Keratinocyte (primary cell): ENCODE measurements around the gene TCTN1. TPM values are rescaled to one million over a fixed set of nuclear protein-coding genes. Genes with fewer than 3 reads are reported as not detected.

Experiments used
- DNase-seq: peaks from one replicate; pipeline ENCODE4 v3.0.0-alpha.2; 2011; ENCODE audit warnings: low read depth, missing footprints, low spot score
- FAIRE-seq: peaks from 2 replicates; lab custom pipeline; 2011; peaks lifted over from hg19 to GRCh38; lab: Jason Lieb, UNC
- H2AFZ ChIP-seq: 2 replicates; pipeline ENCODE4 v1.6.0; 2012; ENCODE audit warnings: low read length, control low read depth, inconsistent platforms; ENCODE audit not compliant: control insufficient read depth
- H3K27ac ChIP-seq: 2 replicates; pipeline ENCODE4 v1.5.1; 2011; ENCODE audit warnings: low read length; ENCODE audit not compliant: control insufficient read depth, insufficient read depth
- H3K27me3 ChIP-seq: 3 replicates; pipeline ENCODE4 v1.6.0; 2011; ENCODE audit warnings: low read length; ENCODE audit not compliant: control insufficient read depth, insufficient read depth; ENCODE audit errors: extremely low read depth
- H3K36me3 ChIP-seq, 2 experiments: 2 replicates in 1 of 2; 3 replicates in 1 of 2; pipeline ENCODE4 v1.5.1; 2011; ENCODE audit warnings: low read length in 2 of 2, mild to moderate bottlenecking in 1 of 2; ENCODE audit not compliant: control insufficient read depth in 2 of 2, insufficient read depth in 2 of 2; ENCODE audit errors: extremely low read depth in 1 of 2
- H3K4me1 ChIP-seq: 3 replicates; pipeline ENCODE4 v1.5.1; 2011; ENCODE audit warnings: low read length; ENCODE audit not compliant: control insufficient read depth, insufficient read depth; ENCODE audit errors: extremely low read depth
- H3K4me2 ChIP-seq: 3 replicates; pipeline ENCODE4 v1.6.0; 2011; ENCODE audit warnings: low read depth, low read length; ENCODE audit not compliant: control insufficient read depth, insufficient read depth; ENCODE audit errors: extremely low read depth
- H3K4me3 ChIP-seq, 3 experiments: fragments of 200-600 bp in 1 of 3; sonication (generic) in 1 of 3; 2 replicates in 2 of 3; 3 replicates in 1 of 3; pipeline ENCODE4 v1.5.1; 2011 to 2016; ENCODE audit warnings: low read length in 3 of 3, mild to moderate bottlenecking in 3 of 3, control low read depth in 2 of 3, inconsistent platforms in 1 of 3, low read depth in 1 of 3, mixed read lengths in 1 of 3, mixed run types in 1 of 3, moderate library complexity in 1 of 3; ENCODE audit not compliant: control insufficient read depth in 2 of 3, insufficient read depth in 2 of 3; ENCODE audit errors: extremely low read depth in 1 of 3
- H3K79me2 ChIP-seq: 2 replicates; pipeline ENCODE4 v1.6.0; 2012; ENCODE audit warnings: low read length; ENCODE audit not compliant: control insufficient read depth, insufficient read depth
- H3K9ac ChIP-seq: 3 replicates; pipeline ENCODE4 v1.6.0; 2011; ENCODE audit warnings: low read length; ENCODE audit not compliant: control insufficient read depth, insufficient read depth; ENCODE audit errors: extremely low read depth
- H3K9me1 ChIP-seq: 3 replicates; pipeline ENCODE4 v1.6.0; 2011; ENCODE audit warnings: low read length; ENCODE audit not compliant: control insufficient read depth, insufficient read depth; ENCODE audit errors: extremely low read depth
- H3K9me3 ChIP-seq: 2 replicates; pipeline ENCODE4 v1.5.1; 2012; ENCODE audit warnings: low read depth, low read length; ENCODE audit not compliant: control insufficient read depth
- H4K20me1 ChIP-seq: 3 replicates; pipeline ENCODE4 v1.6.0; 2011; ENCODE audit warnings: low read length; ENCODE audit not compliant: control insufficient read depth, insufficient read depth; ENCODE audit errors: extremely low read depth
- EZH2 ChIP-seq: IDR thresholded peaks from one replicate; pipeline ENCODE4 v1.6.1; 2012; ENCODE audit warnings: inconsistent platforms, mild to moderate bottlenecking, low read length, moderate library complexity
- dilution Hi-C: fragments of 300-500 bp; cut with MboI; formaldehyde crosslinking; loops from one replicate; pipeline ENCODE4 v1.7.0; 2020; ENCODE audit warnings: low sequenced_read_pairs; ENCODE audit not compliant: extremely low pct_ligation_motif_present
- polyA plus RNA-seq, 5 experiments: library from polyadenylated mRNA; depleted of rRNA in 3 of 5; stranded (reverse) in 3 of 5; stranded (forward) in 1 of 5; unstranded in 1 of 5; fragments of >200 nt; gene quantifications; 1 replicate in 1 of 5; 2 replicates in 3 of 5; 3 replicates in 1 of 5; pipeline versions ENCODE4 v1.2.1 to v1.2.3, GENCODE V29; 2011 to 2012; ENCODE audit warnings: missing spikeins in 2 of 5, low read depth in 1 of 5, low replicate concordance in 1 of 5
- small RNA-seq, 3 experiments: library from RNA; depleted of rRNA; stranded (forward); fragments of <200 nt; gene quantifications; one replicate each; pipeline ENCODE3, GENCODE V24; 2012; ENCODE audit warnings: low read depth in 3 of 3, low replicate concordance in 1 of 3; ENCODE audit not compliant: insufficient read length in 3 of 3
- TF ChIP-seq, protein P1 (sequence below), 3 experiments: IDR thresholded peaks in 1 of 3; conservative IDR thresholded peaks in 1 of 3; optimal IDR thresholded peaks in 1 of 3; 2 replicates in 2 of 3; 3 replicates in 1 of 3; pipeline versions ENCODE3 to v1.5.1; 2011; ENCODE audit warnings: low read length in 3 of 3, mild to moderate bottlenecking in 3 of 3, moderate library complexity in 2 of 3, control low read depth in 1 of 3, inconsistent platforms in 1 of 3; ENCODE audit not compliant: insufficient read depth in 2 of 3; ENCODE audit errors: extremely low read depth in 1 of 3

TCTN1 gene
- polyA plus RNA-seq, 1 donor (not counting 4 experiments of a cell fraction or from before 2014, with no cell fraction given) = 30.6 TPM

- dilution Hi-C loops = no loop called here
- DNase-seq (peak; percentile 23), FAIRE-seq (peak; percentile 56)
Observed at GRCh38 chr12:110698171-110698902, 84.4 kb downstream of the TCTN1 start.

More at GRCh38 chr12:110698171-110698902, 84.4 kb downstream of the TCTN1 start:
- H4K20me1 ChIP-seq = no peaks in the 10 kb centered on the region
- H3K27me3 ChIP-seq = no peaks in the 10 kb centered on the region
- H3K4me3 ChIP-seq = no peak overlapping the region
- H3K27ac ChIP-seq = no peak overlapping the region
- H3K79me2 ChIP-seq = no peaks in the 10 kb centered on the region
- no peak overlapping the region for H3K9ac ChIP-seq
- no peak for TF ChIP-seq EZH2
- TF ChIP-seq, protein P1, sequence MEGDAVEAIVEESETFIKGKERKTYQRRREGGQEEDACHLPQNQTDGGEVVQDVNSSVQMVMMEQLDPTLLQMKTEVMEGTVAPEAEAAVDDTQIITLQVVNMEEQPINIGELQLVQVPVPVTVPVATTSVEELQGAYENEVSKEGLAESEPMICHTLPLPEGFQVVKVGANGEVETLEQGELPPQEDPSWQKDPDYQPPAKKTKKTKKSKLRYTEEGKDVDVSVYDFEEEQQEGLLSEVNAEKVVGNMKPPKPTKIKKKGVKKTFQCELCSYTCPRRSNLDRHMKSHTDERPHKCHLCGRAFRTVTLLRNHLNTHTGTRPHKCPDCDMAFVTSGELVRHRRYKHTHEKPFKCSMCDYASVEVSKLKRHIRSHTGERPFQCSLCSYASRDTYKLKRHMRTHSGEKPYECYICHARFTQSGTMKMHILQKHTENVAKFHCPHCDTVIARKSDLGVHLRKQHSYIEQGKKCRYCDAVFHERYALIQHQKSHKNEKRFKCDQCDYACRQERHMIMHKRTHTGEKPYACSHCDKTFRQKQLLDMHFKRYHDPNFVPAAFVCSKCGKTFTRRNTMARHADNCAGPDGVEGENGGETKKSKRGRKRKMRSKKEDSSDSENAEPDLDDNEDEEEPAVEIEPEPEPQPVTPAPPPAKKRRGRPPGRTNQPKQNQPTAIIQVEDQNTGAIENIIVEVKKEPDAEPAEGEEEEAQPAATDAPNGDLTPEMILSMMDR (optimal IDR thresholded peaks at IDR 0.05 in 1 of 3, IDR thresholded peaks at IDR 0.05 in 1 of 3, conservative IDR thresholded peaks at IDR 0.05 in 1 of 3; ENCODE audit: extremely low read depth in 1 of 3, insufficient read depth in 2 of 3, low read length in 3 of 3) = peak; percentile 73 to 87 (median 80)
- no peaks in the 10 kb centered on the region for H3K4me1 ChIP-seq
- no peaks in the 10 kb centered on the region for H3K36me3 ChIP-seq
- H3K4me2 ChIP-seq = no peak overlapping the region
- H2AFZ ChIP-seq = no peak overlapping the region
- no peaks in the 10 kb centered on the region for H3K9me1 ChIP-seq
- H3K9me3 ChIP-seq = no peaks in the 10 kb centered on the region

Small RNAs within 50 kb of the gene (small RNA-seq; reads per million reads assigned to genes)
- 0 reads per million in 3 experiments for gene RN7SL387P

Other genes starting within 250 kb of the TCTN1 start
- gene ANAPC7, start 210.4 kb upstream of the TCTN1 start, polyA plus RNA-seq = 49.4 to 68.2 TPM (median 52.8 TPM) in 3 replicates
- 90.0 to 139 TPM (median 106 TPM) in 3 replicates for gene ARPC3, start 163.8 kb upstream of the TCTN1 start, polyA plus RNA-seq
- 22.8 to 35.5 TPM (median 31.6 TPM) in 3 replicates for gene GPN3, start 145.9 kb upstream of the TCTN1 start, polyA plus RNA-seq
- gene FAM216A, start 145.3 kb upstream of the TCTN1 start, polyA plus RNA-seq = 7.8 to 15.3 TPM (median 11.8 TPM) in 3 replicates
- gene VPS29, start 112.0 kb upstream of the TCTN1 start, polyA plus RNA-seq = 165 to 219 TPM (median 166 TPM) in 3 replicates
- gene RAD9B, start 111.8 kb upstream of the TCTN1 start, polyA plus RNA-seq = 0.15 to 0.41 TPM (median 0.31 TPM) in 3 replicates
- gene PPTC7, start 30.8 kb upstream of the TCTN1 start, polyA plus RNA-seq = 23.3 to 35.9 TPM (median 23.7 TPM) in 3 replicates
- 1.1 to 2.1 TPM (median 1.2 TPM) in 3 replicates for gene HVCN1, start 75.0 kb downstream of the TCTN1 start, polyA plus RNA-seq
- gene PPP1CC, start 128.8 kb downstream of the TCTN1 start, polyA plus RNA-seq = 77.4 to 158 TPM (median 83.3 TPM) in 3 replicates
- not detected in 3 replicates for gene CCDC63, start 232.9 kb downstream of the TCTN1 start, polyA plus RNA-seq